IMR-90 (cell line): ENCODE data around the gene BRD1. TPM values are rescaled to one million over a fixed set of nuclear protein-coding genes. Genes with fewer than 3 reads are reported as not detected.
A peak's percentile ranks its signal among the peaks of the same experiment; 100 is the strongest.

Source experiments
- ATAC-seq: fragments of 200-7000 bp; cut with Tn5 transposase; 2 replicates; pipeline ENCODE4 v1.9.1; 2020; ENCODE audit warnings: low read depth, mild to moderate bottlenecking, moderate library complexity
- BruUV-seq: library from RNA; stranded (reverse); fragments of 400-500 nt; replicated peaks from 2 replicates; lab custom pipeline; 2021; lab: Mats Ljungman, UMichigan
- CTCF ChIA-PET: fragments of 300-600 bp; formaldehyde crosslinking; extraction: SDS; loops from one replicate; lab custom pipeline; 2021; ENCODE audit warnings: antibody characterized with exemption; lab: Yijun Ruan, JAX
- POLR2A ChIA-PET: fragments of 300-600 bp; sonication (Branson Sonifier 250); formaldehyde crosslinking; loops from one replicate; lab custom pipeline; 2022; ENCODE audit warnings: antibody characterized with exemption; ENCODE audit not compliant: unreplicated experiment; lab: Charles Lee
- DNase-seq: peaks from one replicate; pipeline ENCODE4 v3.0.0; 2013
- H2AFZ ChIP-seq: replicated peaks from 2 replicates; pipeline ENCODE3; 2013; ENCODE audit warnings: low read length, mild to moderate bottlenecking; ENCODE audit not compliant: poor library complexity
- H2AK5ac ChIP-seq: 2 replicates; pipeline ENCODE4 v1.6.1; 2013; ENCODE audit warnings: low read depth, low read length, inconsistent platforms
- H2AK9ac ChIP-seq: replicated peaks from 2 replicates; pipeline ENCODE3; 2013; ENCODE audit warnings: mild to moderate bottlenecking, low read depth, low read length, moderate library complexity; ENCODE audit not compliant: poor library complexity
- H2BK120ac ChIP-seq: 2 replicates; pipeline ENCODE4 v1.6.1; 2013; ENCODE audit warnings: low read depth, low read length, inconsistent platforms
- H2BK15ac ChIP-seq: 3 replicates; pipeline ENCODE4 v1.6.1; 2013; ENCODE audit warnings: low read depth, low read length, inconsistent platforms
- H2BK20ac ChIP-seq: 2 replicates; pipeline ENCODE4 v1.6.1; 2013; ENCODE audit warnings: low read depth, mild to moderate bottlenecking, inconsistent platforms, low read length, moderate library complexity
- H2BK5ac ChIP-seq: 2 replicates; pipeline ENCODE4 v1.6.1; 2013; ENCODE audit warnings: mild to moderate bottlenecking, low read depth, low read length, inconsistent platforms; ENCODE audit not compliant: poor library complexity, severe bottlenecking
- H3K14ac ChIP-seq: replicated peaks from 2 replicates; pipeline ENCODE4 v1.6.1; 2013; ENCODE audit warnings: low read depth, low read length, inconsistent platforms
- H3K18ac ChIP-seq: 2 replicates; pipeline ENCODE4 v1.6.1; 2013; ENCODE audit warnings: low read depth, low read length, control low read depth
- H3K23ac ChIP-seq: 2 replicates; pipeline ENCODE4 v1.6.1; 2013; ENCODE audit warnings: low read depth, low read length, inconsistent platforms
- H3K27ac ChIP-seq: 2 replicates; pipeline ENCODE4 v1.5.1; 2013; ENCODE audit warnings: mild to moderate bottlenecking, control low read depth, low read length; ENCODE audit not compliant: insufficient read depth
- H3K27me3 ChIP-seq: 2 replicates; pipeline ENCODE4 v1.6.1; 2013; ENCODE audit warnings: low read length; ENCODE audit not compliant: control insufficient read depth, insufficient read depth
- H3K36me3 ChIP-seq: 2 replicates; pipeline ENCODE4 v1.6.1; 2013; ENCODE audit warnings: low read length, mixed read lengths; ENCODE audit not compliant: control insufficient read depth, insufficient read depth
- H3K4ac ChIP-seq: 2 replicates; pipeline ENCODE4 v1.6.1; 2013; ENCODE audit warnings: low read depth, low read length, inconsistent platforms
- H3K4me1 ChIP-seq: 2 replicates; pipeline ENCODE4 v1.6.1; 2013; ENCODE audit warnings: low read length, mixed read lengths; ENCODE audit not compliant: control insufficient read depth, insufficient read depth
- H3K4me2 ChIP-seq: 2 replicates; pipeline ENCODE4 v1.6.1; 2013; ENCODE audit warnings: low read depth, mild to moderate bottlenecking, control low read depth, low read length, moderate library complexity
- H3K4me3 ChIP-seq: 2 replicates; pipeline ENCODE4 v1.5.1; 2013; ENCODE audit warnings: low read depth, mild to moderate bottlenecking, control low read depth, low read length, moderate library complexity; ENCODE audit not compliant: insufficient read depth
- H3K56ac ChIP-seq: 2 replicates; pipeline ENCODE4 v1.6.1; 2013; ENCODE audit warnings: low read length, inconsistent platforms; ENCODE audit not compliant: insufficient read depth; ENCODE audit errors: extremely low read depth
- H3K79me1 ChIP-seq, 2 experiments: 2 replicates each; pipeline ENCODE4 v1.6.1; 2013; ENCODE audit warnings: low read length in 2 of 2, inconsistent platforms in 1 of 2, low read depth in 1 of 2
- H3K9ac ChIP-seq: 2 replicates; pipeline ENCODE4 v1.6.1; 2013; ENCODE audit warnings: low read depth, low read length, control low read depth
- H3K9me1 ChIP-seq: 2 replicates; pipeline ENCODE4 v1.6.1; 2013; ENCODE audit warnings: low read length, inconsistent platforms; ENCODE audit not compliant: insufficient read depth
- H3K9me3 ChIP-seq: 2 replicates; pipeline ENCODE4 v1.6.1; 2013; ENCODE audit warnings: low read length; ENCODE audit not compliant: control insufficient read depth, insufficient read depth
- H4K20me1 ChIP-seq: 2 replicates; pipeline ENCODE4 v1.6.1; 2013; ENCODE audit warnings: low read length, inconsistent platforms; ENCODE audit not compliant: insufficient read depth
- H4K5ac ChIP-seq: 2 replicates; pipeline ENCODE4 v1.6.1; 2013; ENCODE audit warnings: mild to moderate bottlenecking, low read depth, low read length, control low read depth
- H4K8ac ChIP-seq, 2 experiments: 2 replicates each; pipeline ENCODE4 v1.6.1; 2013; ENCODE audit warnings: low read depth in 2 of 2, low read length in 2 of 2, control low read depth in 1 of 2, inconsistent platforms in 1 of 2
- H4K91ac ChIP-seq: 2 replicates; pipeline ENCODE4 v1.6.1; 2013; ENCODE audit warnings: low read depth, low read length, inconsistent platforms; ENCODE audit not compliant: insufficient read depth
- CEBPB ChIP-seq: IDR thresholded peaks from 2 replicates; pipeline ENCODE4 v1.6.1; 2012; ENCODE audit warnings: low read depth, low read length, improper control_type of control experiment
- CHD1 ChIP-seq: IDR thresholded peaks from 2 replicates; pipeline ENCODE4 v1.6.1; 2012; ENCODE audit warnings: low read depth, low read length, improper control_type of control experiment
- FOS ChIP-seq: fragments of 150-350 bp; IDR thresholded peaks from 2 replicates; pipeline ENCODE4 v1.6.1; 2016; ENCODE audit warnings: low read depth, low read length
- MAZ ChIP-seq: IDR thresholded peaks from 2 replicates; pipeline ENCODE4 v1.6.1; 2012; ENCODE audit warnings: low read depth, mild to moderate bottlenecking, low read length, improper control_type of control experiment, moderate library complexity, borderline replicate concordance
- MXI1 ChIP-seq: IDR thresholded peaks from 2 replicates; pipeline ENCODE4 v1.6.1; 2012; ENCODE audit warnings: low read depth, mild to moderate bottlenecking, low read length, moderate library complexity, borderline replicate concordance
- NFE2L2 ChIP-seq: fragments of 150-350 bp; IDR thresholded peaks from 2 replicates; pipeline ENCODE4 v1.6.1; 2016; ENCODE audit warnings: low read depth, mild to moderate bottlenecking, low read length
- POLR2A ChIP-seq: IDR thresholded peaks from 2 replicates; pipeline ENCODE4 v1.6.1; 2012; ENCODE audit warnings: mild to moderate bottlenecking, low read depth, low read length
- RAD21 ChIP-seq: IDR thresholded peaks from 2 replicates; pipeline ENCODE4 v1.6.1; 2012; ENCODE audit warnings: low read length, improper control_type of control experiment
- RCOR1 ChIP-seq: IDR thresholded peaks from 2 replicates; pipeline ENCODE4 v1.6.1; 2012; ENCODE audit warnings: mild to moderate bottlenecking, low read length, improper control_type of control experiment; ENCODE audit not compliant: insufficient replicate concordance
- RFX5 ChIP-seq: IDR thresholded peaks from 2 replicates; pipeline ENCODE4 v1.8.0; 2012; ENCODE audit warnings: low read depth, mild to moderate bottlenecking, low read length, moderate library complexity
- SMC3 ChIP-seq: fragments of 150-350 bp; IDR thresholded peaks from 2 replicates; pipeline ENCODE4 v1.6.1; 2016; ENCODE audit warnings: low read depth, mild to moderate bottlenecking, antibody characterized with exemption, low read length, moderate library complexity
- WGBS, 2 experiments: methylation state at CpG; one replicate each; pipeline versions ENCODE4 v1.1.5 to v1.1.7; 2013; ENCODE audit warnings: missing lambda C conversion rate in 2 of 2; ENCODE audit not compliant: insufficient read length in 1 of 2; ENCODE audit errors: extremely low coverage in 2 of 2; 5-methylcytosine and 5-hydroxymethylcytosine counted together
- dilution Hi-C: fragments of 300-500 bp; cut with HindIII; formaldehyde crosslinking; loops from one replicate; pipeline ENCODE4 v1.14.3; 2018; ENCODE audit warnings: low sequenced_read_pairs; ENCODE audit not compliant: unreplicated experiment
- in situ Hi-C: fragments of 300-500 bp; cut with MboI; formaldehyde crosslinking; loops from 3 replicates; pipeline ENCODE4 v1.14.3; 2019; ENCODE audit warnings: low sequenced_read_pairs, inconsistent platforms, mixed read lengths
- intact Hi-C: fragments of 100-400 bp; cut with micrococcal nuclease; formaldehyde crosslinking; loops from 2 replicates; pipeline ENCODE4 v1.10.0; 2022
- polyA plus RNA-seq, 3 experiments: library from polyadenylated mRNA; depleted of rRNA; stranded (reverse); fragments of >200 nt; gene quantifications; 2 replicates each; pipeline ENCODE4 v1.2.3, GENCODE V29; 2012; ENCODE audit warnings: low replicate concordance in 1 of 3
- total RNA-seq: library from RNA; depleted of rRNA; stranded (reverse); fragments of >200 nt; gene quantifications from 2 replicates; pipeline ENCODE4 v1.2.3, GENCODE V29; 2012
- TF ChIP-seq, protein P1 (sequence below): fragments of 150-350 bp; IDR thresholded peaks from 2 replicates; pipeline ENCODE4 v1.6.1; 2017; ENCODE audit warnings: mild to moderate bottlenecking, antibody characterized with exemption, low read length, low read depth
- TF ChIP-seq, protein P2 (sequence below): conservative IDR thresholded peaks from 2 replicates; pipeline ENCODE4 v1.5.1; 2012; ENCODE audit warnings: mild to moderate bottlenecking, low read depth, low read length, improper control_type of control experiment

Gene BRD1
- total and polyA plus RNA-seq, 2 of the 4 experiments (the other 2 are of a cell fraction), result 10.0 to 10.6 TPM

DNA sequence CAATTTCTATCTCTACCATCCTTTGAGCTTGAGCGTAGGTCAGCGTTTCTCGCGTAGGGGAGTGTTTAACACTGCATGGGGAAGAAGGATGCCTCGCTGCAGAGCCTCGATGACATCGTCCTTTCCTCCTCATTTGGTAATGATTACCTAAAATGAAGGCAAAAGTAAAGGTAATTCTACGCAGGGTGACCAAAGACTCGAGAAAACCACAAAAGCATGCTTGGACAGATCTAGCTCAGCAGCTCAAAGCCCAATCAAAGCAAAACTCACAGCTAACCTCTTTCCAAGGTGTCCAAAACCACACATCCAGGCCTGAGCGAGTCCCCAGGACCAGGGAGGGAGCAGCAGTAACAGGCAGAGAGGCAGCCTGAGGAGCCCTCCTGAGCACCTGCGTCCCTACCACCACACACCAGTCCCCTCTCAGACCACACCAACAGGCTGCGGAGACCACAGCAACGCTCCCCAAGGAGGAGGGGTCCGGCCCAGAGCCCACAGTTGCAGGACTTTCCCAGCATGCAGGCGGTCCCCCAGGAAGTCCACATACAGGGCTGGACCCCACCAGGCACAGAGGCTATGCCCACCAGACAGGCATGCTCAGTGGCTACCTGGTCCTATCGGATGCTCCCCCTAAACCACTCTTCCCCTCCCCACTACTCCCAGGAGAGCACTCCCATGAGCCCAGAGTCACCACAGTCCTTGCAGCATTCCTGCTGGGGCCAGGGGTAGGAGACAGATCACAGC lies 3.3 kb downstream of the BRD1 start (continued):
- TF ChIP-seq CEBPB, result no peak

DNA sequence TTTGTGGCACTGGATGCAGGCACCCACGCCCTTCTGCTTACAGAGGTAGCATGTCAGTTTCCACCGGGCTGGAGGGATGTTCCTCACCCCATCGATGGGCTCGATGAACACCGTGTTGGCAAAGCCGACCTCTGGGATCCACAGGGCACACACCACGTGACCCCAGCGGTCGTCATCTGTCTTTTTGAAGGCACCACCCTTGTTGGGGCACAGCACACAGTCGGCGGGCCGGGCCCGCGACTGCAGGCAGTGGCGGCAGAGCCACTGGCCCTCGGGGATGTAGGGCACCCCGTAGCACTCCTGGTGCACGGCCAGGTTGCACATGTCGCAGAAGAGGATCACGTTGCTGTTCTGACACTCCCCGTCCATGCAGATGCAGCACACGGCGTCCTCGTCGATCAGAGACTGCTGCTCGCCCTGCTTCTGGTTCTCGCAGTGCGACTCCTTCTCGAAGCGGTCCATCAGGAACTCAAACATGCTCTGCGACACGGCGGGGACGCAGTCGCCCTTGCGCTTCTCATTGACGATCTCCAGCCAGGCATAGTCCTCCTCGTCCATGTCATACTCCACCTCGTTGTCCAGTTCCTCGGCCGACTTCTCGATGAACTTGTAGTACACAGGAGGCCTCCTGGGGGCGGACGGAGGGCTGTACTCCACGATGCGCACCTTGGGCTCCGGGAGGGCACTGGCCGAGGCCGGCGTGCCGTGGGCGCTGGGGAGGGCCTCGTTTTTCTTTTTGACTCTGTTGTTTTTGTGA lies 4.2 kb downstream of the BRD1 start:
- H3K14ac ChIP-seq, result no peak overlapping the region
- H3K4me3 ChIP-seq, result no peak overlapping the region
- CTCF ChIA-PET, result interaction anchor here (1.0 kb wide), 1 partner anchor 13 kb away, joined by 3 read pairs; no protein-coding TSS in a partner anchor
- H2BK20ac ChIP-seq, result no peak overlapping the region
- dilution Hi-C loops, result no loop called here
- H2AK9ac ChIP-seq, result no peak overlapping the region
- H3K79me1 ChIP-seq, result peaks cover 0 to 54% of the 10 kb centered on the region in 2 experiments; a peak in 2 of 4 replicates
- no peak overlapping the region for H2AK5ac ChIP-seq
- no peak overlapping the region for H2BK5ac ChIP-seq
- H3K18ac ChIP-seq, result no peak overlapping the region
- H3K56ac ChIP-seq, result no peak overlapping the region
- no peak overlapping the region for H4K91ac ChIP-seq
- H2BK15ac ChIP-seq, result no peak overlapping the region
- no peak overlapping the region for H3K4me2 ChIP-seq
- BruUV-seq, result no TSS peak
- no peak for ATAC-seq
- intact Hi-C loops, result no loop called here
- peak overlapping the region; percentile 32 for H2AFZ ChIP-seq
- no peaks in the 10 kb centered on the region for H3K27me3 ChIP-seq
- no peak overlapping the region for H4K5ac ChIP-seq
- peaks cover 45% of the 10 kb centered on the region for H3K36me3 ChIP-seq
- no peak for DNase-seq
- no peak overlapping the region for H4K8ac ChIP-seq
- peaks cover 82% of the 10 kb centered on the region for H4K20me1 ChIP-seq
- H2BK120ac ChIP-seq, result no peak overlapping the region
- H3K9ac ChIP-seq, result no peak overlapping the region
- WGBS, 2 experiments, result 95% methylated on average over 47 of the region's 53 CpGs; no CpG with 5 or more reads in 1 of the 2 experiments
- H3K27ac ChIP-seq, result no peak overlapping the region
- H3K4me1 ChIP-seq, result peaks cover 10% of the 10 kb centered on the region
- no peaks in the 10 kb centered on the region for H3K9me3 ChIP-seq
- POLR2A ChIA-PET, result no interaction called here
- in situ Hi-C loops, result loop anchor here (25.0 kb wide), 2 partner anchors 89 to 389 kb away; partner anchors contain the start of genes ALG12, CRELD2 and SELENOO
- H3K23ac ChIP-seq, result no peak overlapping the region
- H3K9me1 ChIP-seq, result peaks cover 19% of the 10 kb centered on the region
- H3K4ac ChIP-seq, result no peak overlapping the region
- no peak for TF ChIP-seq MXI1
- TF ChIP-seq NFE2L2, result no peak
- no peak for TF ChIP-seq RAD21
- TF ChIP-seq MAZ, result no peak
- TF ChIP-seq CEBPB, result no peak
- TF ChIP-seq, protein P1, sequence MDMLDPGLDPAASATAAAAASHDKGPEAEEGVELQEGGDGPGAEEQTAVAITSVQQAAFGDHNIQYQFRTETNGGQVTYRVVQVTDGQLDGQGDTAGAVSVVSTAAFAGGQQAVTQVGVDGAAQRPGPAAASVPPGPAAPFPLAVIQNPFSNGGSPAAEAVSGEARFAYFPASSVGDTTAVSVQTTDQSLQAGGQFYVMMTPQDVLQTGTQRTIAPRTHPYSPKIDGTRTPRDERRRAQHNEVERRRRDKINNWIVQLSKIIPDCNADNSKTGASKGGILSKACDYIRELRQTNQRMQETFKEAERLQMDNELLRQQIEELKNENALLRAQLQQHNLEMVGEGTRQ, result no peak
- TF ChIP-seq, protein P2, sequence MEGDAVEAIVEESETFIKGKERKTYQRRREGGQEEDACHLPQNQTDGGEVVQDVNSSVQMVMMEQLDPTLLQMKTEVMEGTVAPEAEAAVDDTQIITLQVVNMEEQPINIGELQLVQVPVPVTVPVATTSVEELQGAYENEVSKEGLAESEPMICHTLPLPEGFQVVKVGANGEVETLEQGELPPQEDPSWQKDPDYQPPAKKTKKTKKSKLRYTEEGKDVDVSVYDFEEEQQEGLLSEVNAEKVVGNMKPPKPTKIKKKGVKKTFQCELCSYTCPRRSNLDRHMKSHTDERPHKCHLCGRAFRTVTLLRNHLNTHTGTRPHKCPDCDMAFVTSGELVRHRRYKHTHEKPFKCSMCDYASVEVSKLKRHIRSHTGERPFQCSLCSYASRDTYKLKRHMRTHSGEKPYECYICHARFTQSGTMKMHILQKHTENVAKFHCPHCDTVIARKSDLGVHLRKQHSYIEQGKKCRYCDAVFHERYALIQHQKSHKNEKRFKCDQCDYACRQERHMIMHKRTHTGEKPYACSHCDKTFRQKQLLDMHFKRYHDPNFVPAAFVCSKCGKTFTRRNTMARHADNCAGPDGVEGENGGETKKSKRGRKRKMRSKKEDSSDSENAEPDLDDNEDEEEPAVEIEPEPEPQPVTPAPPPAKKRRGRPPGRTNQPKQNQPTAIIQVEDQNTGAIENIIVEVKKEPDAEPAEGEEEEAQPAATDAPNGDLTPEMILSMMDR, result no peak
- TF ChIP-seq SMC3, result no peak
- TF ChIP-seq POLR2A, result no peak
- no peak for TF ChIP-seq RFX5
- TF ChIP-seq RCOR1, result no peak
- TF ChIP-seq CHD1, result no peak
- TF ChIP-seq FOS, result no peak
